Lower leg skin (tissue), 3 donors: ENCODE data around the gene TMEM198.

ENCODE experiments used
- CTCF ChIP-seq, 3 donors: fragments of 450-650 bp; IDR thresholded peaks; one replicate each; pipeline ENCODE4 v1.5.1; 2016; ENCODE audit warnings: antibody characterized with exemption in 3 of 3, mild to moderate bottlenecking in 3 of 3, moderate library complexity in 2 of 3
- POLR2A ChIP-seq, 2 donors: fragments of 450-650 bp; IDR thresholded peaks; one replicate each; pipeline ENCODE4 v1.6.1; 2016 to 2017; ENCODE audit warnings: antibody characterized with exemption in 2 of 2, mild to moderate bottlenecking in 1 of 2, moderate library complexity in 1 of 2

DNA sequence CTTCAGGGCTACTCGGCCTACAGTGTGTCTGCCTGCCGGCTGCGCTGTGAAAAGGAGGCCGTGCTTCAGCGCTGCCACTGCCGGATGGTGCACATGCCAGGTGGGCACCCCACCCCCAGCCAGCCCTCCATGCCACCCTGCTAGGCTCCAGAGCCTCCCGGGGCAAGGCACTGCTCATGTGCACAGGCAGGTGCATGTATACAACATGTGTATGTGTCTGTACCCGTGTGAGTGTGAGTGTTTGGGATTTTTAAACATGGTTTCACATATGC, 11.5 kb upstream of the TMEM198 start:
- no peak for TF ChIP-seq CTCF (IDR thresholded peaks at IDR 0.05)
- TF ChIP-seq POLR2A (IDR thresholded peaks at IDR 0.05), result no peak
